DMS153 treated with DMSO at 0.1 percent for 48 hours (cell line): ENCODE data around the gene CDK5R1.
A peak's percentile ranks its signal among the peaks of the same experiment; 100 is the strongest.

Experiments
- DNase-seq: peaks from one replicate; lab custom pipeline; 2025; ENCODE audit not compliant: unreplicated experiment; lab: John Stamatoyannopoulos, UW

The CDK5R1 gene

DNA sequence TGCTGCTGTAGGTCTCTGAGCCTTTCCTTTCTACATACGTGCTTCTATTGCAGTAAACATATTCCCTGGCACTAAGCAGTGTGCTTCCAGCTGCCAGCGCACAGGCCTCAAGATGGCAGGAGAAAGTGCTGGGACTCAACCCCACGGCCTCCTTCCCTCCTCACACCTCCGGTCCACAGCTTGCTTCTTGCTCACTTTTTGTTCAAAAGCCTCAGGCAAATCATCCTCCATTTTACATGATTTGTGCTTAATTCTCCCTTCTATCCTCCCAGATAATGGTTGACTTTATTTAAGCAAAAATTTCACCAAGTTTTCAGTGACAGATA is 5.4 kb downstream of the CDK5R1 start:
- no peak for DNase-seq

DNA sequence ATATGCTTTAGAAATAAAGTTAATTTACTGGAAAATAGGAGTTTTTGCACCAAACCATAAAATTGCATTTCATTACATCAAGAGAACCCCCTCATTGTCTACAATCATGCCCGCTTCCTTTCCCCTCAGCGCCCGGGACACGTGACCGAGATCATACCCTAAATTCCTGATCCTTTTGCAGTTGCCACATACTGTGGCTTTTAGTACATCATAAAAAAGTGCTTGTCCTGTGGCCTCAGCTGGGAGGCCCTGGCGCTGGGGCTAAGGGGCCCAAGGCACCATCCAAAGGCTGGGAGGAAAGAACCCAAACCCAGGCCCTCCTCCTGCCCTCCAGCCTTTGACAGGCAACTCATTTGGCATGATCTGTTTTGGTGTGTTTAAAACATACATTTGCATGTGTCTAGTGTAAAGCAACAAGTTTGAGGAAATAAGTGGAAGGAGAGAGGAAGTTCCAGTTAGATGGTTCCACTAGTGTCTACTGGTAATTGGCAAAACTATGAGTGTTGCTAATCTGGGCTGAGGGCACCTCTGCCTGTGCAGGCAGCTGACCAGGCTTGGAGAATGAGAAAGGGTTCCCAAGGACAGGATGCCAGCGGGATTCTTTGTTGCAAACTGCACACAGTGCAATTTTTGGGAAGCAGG is 6.0 kb downstream of the CDK5R1 start:
- DNase-seq = no peak

GRCh38 chr17:32493571-32493970 is 6.8 kb downstream of the CDK5R1 start:
- DNase-seq = no peak

GRCh38 chr17:32493976-32494513 is 7.3 kb downstream of the CDK5R1 start:
- no peak for DNase-seq

GRCh38 chr17:32494621-32495358 is 8.0 kb downstream of the CDK5R1 start:
- peak; percentile 37 for DNase-seq

GRCh38 chr17:32495359-32496231 is 8.8 kb downstream of the CDK5R1 start:
- no peak for DNase-seq

- no peak for DNase-seq
These were observed 9.7 kb downstream of the CDK5R1 start for GRCh38 chr17:32496395-32497073.

DNA sequence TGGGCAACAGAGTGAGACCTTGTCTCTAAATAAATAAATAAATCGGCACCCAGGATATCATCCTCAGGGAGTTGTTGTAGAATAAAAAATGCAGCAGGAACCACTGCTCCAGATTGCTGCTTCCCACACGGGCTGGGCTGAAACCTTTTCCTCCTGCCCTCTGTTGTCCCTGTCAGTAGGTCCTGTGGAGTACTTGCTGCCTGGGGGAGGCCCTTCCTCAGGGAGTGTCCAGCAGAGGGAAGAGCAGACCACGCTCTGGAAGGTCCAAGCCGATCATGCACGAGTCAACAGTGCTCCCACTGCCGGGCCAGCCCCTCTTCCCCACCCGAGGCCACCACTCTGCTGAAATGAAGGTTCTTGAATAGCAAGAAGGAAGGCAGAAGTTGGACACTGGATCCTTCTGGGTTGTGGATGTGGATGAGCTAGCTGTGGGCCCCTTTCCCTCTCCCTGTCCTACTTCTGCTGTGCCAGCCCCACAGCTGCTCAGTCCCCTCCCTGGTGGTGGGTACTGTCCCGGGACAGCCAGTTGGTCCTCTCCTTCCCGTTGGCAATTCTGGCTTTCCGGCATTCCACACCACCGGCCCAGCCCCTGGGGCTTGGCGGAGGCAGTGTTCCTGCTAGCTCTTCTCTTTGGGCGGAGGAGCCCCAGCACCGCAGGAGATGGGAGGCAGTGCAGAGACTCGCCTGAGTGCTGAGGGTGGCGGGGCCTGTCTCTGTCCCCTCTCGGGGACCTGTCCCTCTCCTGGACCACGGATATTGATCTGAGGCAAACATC is 10.8 kb downstream of the CDK5R1 start:
- DNase-seq = no peak

DNA sequence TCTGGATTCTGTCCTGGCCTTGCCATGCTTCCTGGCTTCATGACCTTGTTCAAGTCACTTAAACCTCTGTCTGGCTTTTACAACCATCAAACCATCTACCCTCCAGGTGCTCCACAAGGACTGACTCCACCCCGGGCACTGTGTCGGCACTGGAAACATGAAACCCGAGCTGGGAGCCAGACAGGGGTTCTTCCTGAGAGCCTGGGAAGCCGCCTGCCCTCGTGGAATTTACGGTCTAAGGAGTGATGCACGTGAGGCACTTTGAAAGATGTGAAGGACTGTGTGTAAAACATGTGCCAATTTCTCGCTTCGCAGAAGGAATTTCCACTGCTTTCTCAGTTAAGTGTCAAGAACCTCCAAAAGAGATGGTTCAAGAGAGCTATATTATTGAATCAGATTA is 11.6 kb downstream of the CDK5R1 start:
- peak; percentile 32 for DNase-seq

- DNase-seq = no peak
These were observed 15.2 kb downstream of the CDK5R1 start for GRCh38 chr17:32502013-32502412.

DNA sequence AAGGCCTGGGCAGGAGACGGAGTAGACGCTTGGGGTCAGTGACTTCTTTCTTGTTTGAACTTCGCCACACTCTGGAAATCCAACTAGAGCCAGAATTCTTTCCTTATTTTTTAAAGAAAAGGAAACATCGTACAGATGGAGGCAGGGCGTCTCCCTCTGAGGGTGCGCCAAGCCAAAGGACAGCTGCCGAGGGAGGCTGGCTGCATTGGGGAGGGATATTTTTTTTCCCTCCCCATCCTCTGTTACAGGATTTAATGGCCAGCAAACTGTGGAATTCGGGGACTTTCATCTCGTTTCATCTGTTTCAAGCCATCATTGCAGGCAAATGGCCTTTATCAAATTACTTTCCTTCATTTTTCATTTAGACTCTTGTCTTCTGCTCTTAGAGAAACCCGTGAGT is 15.9 kb downstream of the CDK5R1 start:
- no peak for DNase-seq

GRCh38 chr17:32503251-32504165 is 16.7 kb downstream of the CDK5R1 start:
- DNase-seq = no peak

DNA sequence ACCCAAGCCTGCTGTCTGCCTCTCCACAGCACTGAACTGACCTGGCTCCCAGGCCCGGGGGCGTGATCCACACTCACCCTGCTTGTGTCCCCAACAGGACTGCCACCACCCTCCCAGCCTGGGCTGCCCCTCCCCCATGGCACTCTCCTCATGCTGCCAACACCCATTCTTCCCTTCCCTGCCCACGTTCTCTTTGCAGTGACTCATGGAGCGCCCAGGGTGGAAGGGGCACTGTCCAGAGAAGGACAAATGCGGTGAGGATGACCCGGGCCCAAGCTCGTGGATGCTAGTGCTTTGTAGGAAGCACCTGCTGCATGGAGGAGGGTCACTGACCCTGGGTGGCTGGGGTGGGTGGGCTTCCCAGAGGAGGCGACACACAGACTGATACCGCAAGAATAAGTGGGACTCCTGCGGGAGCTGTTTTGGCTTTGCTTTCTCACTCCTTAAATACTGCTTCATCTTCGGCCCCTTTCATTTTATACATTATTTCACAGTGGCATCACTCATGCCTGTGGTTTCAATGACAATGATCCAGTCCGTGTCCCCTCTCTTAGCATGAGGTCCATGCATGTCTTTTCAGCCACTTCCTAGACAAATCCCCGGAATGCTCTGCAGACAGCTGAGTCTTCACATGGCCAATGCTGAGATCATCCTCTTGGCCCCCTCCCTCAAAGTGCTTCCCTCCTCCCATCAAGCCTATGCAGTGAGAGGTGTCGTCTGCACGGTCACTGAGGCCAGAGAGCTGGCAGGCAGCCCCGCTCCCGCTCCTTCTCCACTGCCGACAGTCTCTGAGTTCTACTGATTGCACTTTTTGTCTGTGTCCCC is 17.6 kb downstream of the CDK5R1 start:
- no peak for DNase-seq

- no peak for DNase-seq
These were observed 22.1 kb downstream of the CDK5R1 start for GRCh38 chr17:32508926-32509325.

DNA sequence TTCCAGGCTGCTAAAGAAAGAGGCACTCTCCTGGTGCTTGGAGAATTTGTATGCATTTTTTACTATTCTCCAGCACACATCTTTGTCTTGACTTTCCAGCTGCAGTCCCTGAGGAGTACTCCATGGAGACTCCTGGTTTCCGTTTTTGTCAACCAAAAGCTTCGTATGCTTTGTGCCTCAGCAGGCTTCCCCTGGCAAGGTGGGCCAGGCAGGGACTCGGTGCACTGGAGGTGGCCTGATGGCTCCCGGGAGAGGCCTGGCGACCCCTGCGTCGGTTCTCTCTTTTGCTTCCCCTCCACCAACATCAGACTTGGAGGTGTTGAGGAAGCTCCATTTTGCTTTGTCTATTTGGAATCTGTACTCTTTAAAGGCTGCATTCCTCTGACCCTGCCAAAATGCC is 23.7 kb downstream of the CDK5R1 start:
- DNase-seq = no peak

DNA sequence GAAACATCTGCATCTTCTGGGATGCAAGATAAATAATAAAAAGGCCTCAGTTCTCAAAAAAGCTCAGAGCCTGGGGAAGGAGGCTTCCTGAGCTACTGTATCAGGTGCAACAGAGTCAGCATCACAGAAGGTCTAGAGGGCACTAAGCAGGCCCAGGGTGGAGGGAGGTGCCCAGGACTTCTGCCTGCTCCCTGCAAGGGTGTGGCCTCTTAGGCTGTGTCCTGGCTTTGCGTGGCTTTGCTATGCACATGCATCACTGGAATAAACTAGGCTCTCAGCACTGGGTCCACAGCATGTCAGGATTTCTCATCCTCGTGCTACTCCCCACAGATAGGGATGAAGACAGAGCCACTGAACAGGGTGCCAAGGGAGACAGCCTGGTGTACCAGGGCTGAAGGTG is 25.5 kb downstream of the CDK5R1 start:
- no peak for DNase-seq

GRCh38 chr17:32513579-32513978 is 26.8 kb downstream of the CDK5R1 start:
- no peak for DNase-seq

GRCh38 chr17:32514606-32515005 is 27.8 kb downstream of the CDK5R1 start:
- no peak for DNase-seq
